ENCODE results near the gene PPT1. TPM values are rescaled to one million over a fixed set of nuclear protein-coding genes. Genes with fewer than 3 reads are reported as not detected.
A peak's percentile ranks its signal among the peaks of the same experiment; 100 is the strongest.

Gene PPT1
- total RNA-seq, 1 experiment from 2014 or later, result 57.8 TPM

- peaks cover 63% of the 10 kb centered on the region for H3K36me3 Mint-ChIP-seq (ENCODE audit: insufficient read depth, unreplicated experiment)
- H3K27ac Mint-ChIP-seq (ENCODE audit: unreplicated experiment), result no peak overlapping the region
- intact Hi-C loops (cut with micrococcal nuclease; ENCODE audit: unreplicated experiment), result loop anchor here (5.0 kb wide), 1 partner anchor 262 kb away; no protein-coding TSS in a partner anchor
- H3K4me1 Mint-ChIP-seq (ENCODE audit: low read depth, unreplicated experiment), result no peaks in the 10 kb centered on the region
- DNase-seq, result no peak
- no peaks in the 10 kb centered on the region for H3K27me3 Mint-ChIP-seq (ENCODE audit: unreplicated experiment)
- H3K4me3 Mint-ChIP-seq (ENCODE audit: low read depth, unreplicated experiment), result no peak overlapping the region
- no peaks in the 10 kb centered on the region for H3K9me3 Mint-ChIP-seq (ENCODE audit: low read depth, unreplicated experiment)
- CTCF ChIA-PET, result interaction anchor here (0.6 kb wide), 1 partner anchor 18 kb away, joined by 3 read pairs; no protein-coding TSS in a partner anchor
- BruUV-seq (replicated peaks), result no TSS peak
- TF ChIP-seq, protein P1, sequence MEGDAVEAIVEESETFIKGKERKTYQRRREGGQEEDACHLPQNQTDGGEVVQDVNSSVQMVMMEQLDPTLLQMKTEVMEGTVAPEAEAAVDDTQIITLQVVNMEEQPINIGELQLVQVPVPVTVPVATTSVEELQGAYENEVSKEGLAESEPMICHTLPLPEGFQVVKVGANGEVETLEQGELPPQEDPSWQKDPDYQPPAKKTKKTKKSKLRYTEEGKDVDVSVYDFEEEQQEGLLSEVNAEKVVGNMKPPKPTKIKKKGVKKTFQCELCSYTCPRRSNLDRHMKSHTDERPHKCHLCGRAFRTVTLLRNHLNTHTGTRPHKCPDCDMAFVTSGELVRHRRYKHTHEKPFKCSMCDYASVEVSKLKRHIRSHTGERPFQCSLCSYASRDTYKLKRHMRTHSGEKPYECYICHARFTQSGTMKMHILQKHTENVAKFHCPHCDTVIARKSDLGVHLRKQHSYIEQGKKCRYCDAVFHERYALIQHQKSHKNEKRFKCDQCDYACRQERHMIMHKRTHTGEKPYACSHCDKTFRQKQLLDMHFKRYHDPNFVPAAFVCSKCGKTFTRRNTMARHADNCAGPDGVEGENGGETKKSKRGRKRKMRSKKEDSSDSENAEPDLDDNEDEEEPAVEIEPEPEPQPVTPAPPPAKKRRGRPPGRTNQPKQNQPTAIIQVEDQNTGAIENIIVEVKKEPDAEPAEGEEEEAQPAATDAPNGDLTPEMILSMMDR (IDR thresholded peaks at IDR 0.05; ENCODE audit: unreplicated experiment), result no peak
These were observed 21.8 kb downstream of the PPT1 start for GRCh38 chr1:40075266-40075665.

- H3K27ac Mint-ChIP-seq (ENCODE audit: unreplicated experiment), result no peak overlapping the region
- CTCF ChIA-PET, result no interaction called here
- peaks cover 52% of the 10 kb centered on the region for H3K36me3 Mint-ChIP-seq (ENCODE audit: insufficient read depth, unreplicated experiment)
- no peaks in the 10 kb centered on the region for H3K9me3 Mint-ChIP-seq (ENCODE audit: low read depth, unreplicated experiment)
- no peak for DNase-seq
- no peaks in the 10 kb centered on the region for H3K27me3 Mint-ChIP-seq (ENCODE audit: unreplicated experiment)
- intact Hi-C loops (cut with micrococcal nuclease; ENCODE audit: unreplicated experiment), result no loop called here
- TSS peak; percentile 83 for BruUV-seq (replicated peaks)
- TF ChIP-seq, protein P1 (IDR thresholded peaks at IDR 0.05; ENCODE audit: unreplicated experiment), result no peak
- H3K4me1 Mint-ChIP-seq (ENCODE audit: low read depth, unreplicated experiment), result no peaks in the 10 kb centered on the region
- no peak overlapping the region for H3K4me3 Mint-ChIP-seq (ENCODE audit: low read depth, unreplicated experiment)
These were observed 24.0 kb downstream of the PPT1 start for GRCh38 chr1:40073062-40073461.

DNA sequence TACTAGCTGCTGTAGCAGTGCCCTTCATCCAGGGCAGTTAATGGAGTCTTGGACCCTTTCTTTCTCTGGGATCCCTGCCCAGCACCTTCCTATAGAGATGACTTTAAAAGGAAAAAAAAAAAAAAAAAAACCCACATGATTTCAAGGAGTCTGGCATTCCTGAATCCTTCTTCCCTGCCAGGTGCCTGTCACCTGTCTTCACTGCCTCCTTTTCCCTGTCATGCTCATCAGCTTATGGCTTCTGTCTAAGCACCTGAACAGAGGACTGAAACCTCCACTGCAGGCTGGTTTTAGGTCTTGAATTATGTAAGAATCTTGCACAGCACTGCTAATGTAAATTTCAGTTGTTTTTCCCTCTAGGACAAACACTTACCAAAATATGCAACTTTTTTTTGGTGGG, 24.9 kb downstream of the PPT1 start:
- TF ChIP-seq, protein P1 (IDR thresholded peaks at IDR 0.05; ENCODE audit: unreplicated experiment), result no peak
- Mint-ChIP-seq H3K4me1 (ENCODE audit: low read depth, unreplicated experiment) (peaks cover 3% of the 10 kb centered on the region), H3K36me3 (ENCODE audit: insufficient read depth, unreplicated experiment) (peaks cover 58% of the 10 kb centered on the region), H3K27ac (ENCODE audit: unreplicated experiment) (no peak overlapping the region), H3K4me3 (ENCODE audit: low read depth, unreplicated experiment) (no peak overlapping the region), H3K27me3 (ENCODE audit: unreplicated experiment) (no peaks in the 10 kb centered on the region), H3K9me3 (ENCODE audit: low read depth, unreplicated experiment) (no peaks in the 10 kb centered on the region)
- intact Hi-C loops (cut with micrococcal nuclease; ENCODE audit: unreplicated experiment), result no loop called here
- CTCF ChIA-PET, result interaction anchor here (0.6 kb wide), 1 partner anchor 27 kb away, joined by 4 read pairs; no protein-coding TSS in a partner anchor
- DNase-seq, result no peak
- BruUV-seq (replicated peaks), result TSS peak; percentile 86

DNA sequence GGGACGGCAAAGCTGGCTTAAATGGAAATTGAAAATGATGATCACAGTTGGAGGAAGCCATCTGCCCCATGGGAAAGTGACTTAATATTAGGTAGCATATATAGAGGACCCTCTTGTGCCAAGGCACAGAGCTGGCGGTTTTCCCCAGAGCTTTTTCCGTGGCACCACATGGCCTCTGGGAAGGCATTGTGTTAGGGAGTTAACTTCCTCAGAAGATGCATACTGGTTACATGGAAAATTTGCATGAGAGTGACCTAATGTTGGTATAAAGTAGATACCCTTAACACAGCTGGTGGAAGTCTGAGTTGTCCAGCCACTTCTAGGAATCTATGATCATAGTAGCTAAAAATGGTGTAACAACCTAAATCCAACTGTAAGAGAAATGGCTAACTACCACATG, 29.2 kb downstream of the PPT1 start:
- intact Hi-C loops (cut with micrococcal nuclease; ENCODE audit: unreplicated experiment), result no loop called here
- H3K36me3 Mint-ChIP-seq (ENCODE audit: insufficient read depth, unreplicated experiment), result peaks cover 58% of the 10 kb centered on the region
- no peak for DNase-seq
- no peak overlapping the region for H3K4me3 Mint-ChIP-seq (ENCODE audit: low read depth, unreplicated experiment)
- H3K27ac Mint-ChIP-seq (ENCODE audit: unreplicated experiment), result no peak overlapping the region
- TF ChIP-seq, protein P1 (IDR thresholded peaks at IDR 0.05; ENCODE audit: unreplicated experiment), result no peak
- CTCF ChIA-PET, result no interaction called here
- H3K9me3 Mint-ChIP-seq (ENCODE audit: low read depth, unreplicated experiment), result no peaks in the 10 kb centered on the region
- H3K27me3 Mint-ChIP-seq (ENCODE audit: unreplicated experiment), result no peaks in the 10 kb centered on the region
- H3K4me1 Mint-ChIP-seq (ENCODE audit: low read depth, unreplicated experiment), result peaks cover 16% of the 10 kb centered on the region
- no TSS peak for BruUV-seq (replicated peaks)
